ENCODE measurements around the gene SDR42E2.
"Not testable (repeated sequence)": the region's sequence is repeated elsewhere in the genome, so short reads cannot be mapped to it uniquely, and the experiment has no call there.

Gene SDR42E2

DNA sequence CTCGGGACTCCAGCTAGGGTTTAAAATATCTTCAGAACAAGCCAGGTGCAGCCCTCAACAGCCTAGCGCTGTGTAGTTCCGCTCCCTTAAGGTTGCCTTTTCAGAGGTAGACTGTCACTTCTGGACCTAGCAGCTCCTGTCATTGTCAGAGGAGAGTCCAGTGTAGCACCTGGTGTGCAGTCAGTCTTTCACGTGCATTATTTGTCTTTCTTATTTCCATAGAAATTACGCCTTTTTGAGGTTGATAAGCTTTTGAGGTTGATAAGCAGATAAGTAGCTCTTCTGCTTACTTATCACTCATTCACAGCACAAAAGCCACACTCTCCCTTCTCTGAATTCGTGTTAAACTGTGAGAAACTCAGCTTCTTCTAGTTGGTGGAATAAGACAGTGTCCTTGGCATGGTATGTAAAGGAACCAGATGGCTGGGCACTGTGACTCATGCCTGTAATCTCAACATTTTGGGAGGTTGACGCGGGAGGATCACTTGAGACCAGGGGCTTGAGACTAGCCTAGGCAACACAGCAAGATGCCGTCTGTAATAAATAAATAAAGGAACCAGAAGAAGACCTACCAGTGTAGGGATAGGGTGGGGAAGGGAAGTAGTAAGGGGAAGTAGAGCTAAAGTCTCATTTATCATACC, 54.0 kb downstream of the SDR42E2 start:
- DNase-seq, result no peak

DNA sequence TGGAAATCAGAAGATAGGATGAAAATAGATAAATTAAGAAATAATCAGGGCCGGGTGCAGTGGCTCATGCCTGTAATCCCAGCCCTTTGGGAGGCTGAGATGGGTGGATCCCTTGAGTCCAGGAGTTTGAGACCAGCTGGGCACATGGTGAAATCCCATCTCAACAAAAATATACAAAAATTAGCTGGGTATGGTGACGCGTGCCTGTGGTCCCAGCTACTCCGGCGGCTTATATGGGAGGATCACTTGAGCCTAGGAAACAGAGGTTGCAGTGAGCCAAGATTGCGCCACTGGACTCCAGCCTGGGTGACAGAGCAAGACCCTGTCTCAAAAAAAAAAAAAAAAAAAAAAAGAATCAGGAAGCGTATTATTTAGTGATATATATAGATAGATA, 54.5 kb downstream of the SDR42E2 start:
- not testable (repeated sequence) for DNase-seq

DNA sequence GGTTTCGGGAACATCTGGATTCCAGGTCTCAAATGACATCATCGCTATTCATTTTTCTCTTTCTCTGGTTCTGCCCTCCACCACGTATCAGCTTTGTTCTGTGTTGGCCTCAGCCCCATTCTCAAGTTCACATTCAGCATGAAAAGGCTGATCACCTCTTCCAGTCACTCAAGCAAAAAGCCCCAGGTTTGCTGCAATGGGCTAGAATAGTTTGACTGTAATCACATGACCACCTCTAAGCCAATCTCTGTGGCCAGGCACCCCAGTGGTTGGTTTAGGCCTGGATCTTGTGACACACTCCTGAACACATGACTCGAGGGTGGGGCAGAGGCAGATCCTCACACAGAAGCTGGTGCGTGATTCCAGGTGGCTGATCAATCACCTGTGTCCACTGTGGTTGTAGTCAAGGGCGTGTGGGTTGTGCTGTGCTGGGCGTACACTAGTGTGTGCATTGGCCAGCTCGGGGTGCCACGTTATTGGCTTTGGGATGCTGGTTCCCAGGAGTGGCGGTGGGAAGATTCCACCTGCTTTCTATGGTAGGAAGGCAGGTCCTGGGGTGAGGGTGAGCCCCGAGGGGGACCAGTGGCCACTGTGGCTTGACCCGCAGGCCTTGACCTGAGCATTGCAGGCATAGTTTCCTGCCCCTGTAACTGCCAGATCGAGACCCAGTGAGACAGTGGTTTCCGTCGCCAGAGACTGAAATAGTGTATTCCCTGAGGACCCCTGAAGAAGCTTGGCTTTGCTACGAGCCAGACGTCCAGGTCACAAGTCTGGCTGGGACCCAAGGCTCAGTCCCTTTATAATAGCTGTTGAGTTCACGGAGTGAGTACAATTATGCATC, 55.8 kb downstream of the SDR42E2 start:
- no peak for DNase-seq

DNA sequence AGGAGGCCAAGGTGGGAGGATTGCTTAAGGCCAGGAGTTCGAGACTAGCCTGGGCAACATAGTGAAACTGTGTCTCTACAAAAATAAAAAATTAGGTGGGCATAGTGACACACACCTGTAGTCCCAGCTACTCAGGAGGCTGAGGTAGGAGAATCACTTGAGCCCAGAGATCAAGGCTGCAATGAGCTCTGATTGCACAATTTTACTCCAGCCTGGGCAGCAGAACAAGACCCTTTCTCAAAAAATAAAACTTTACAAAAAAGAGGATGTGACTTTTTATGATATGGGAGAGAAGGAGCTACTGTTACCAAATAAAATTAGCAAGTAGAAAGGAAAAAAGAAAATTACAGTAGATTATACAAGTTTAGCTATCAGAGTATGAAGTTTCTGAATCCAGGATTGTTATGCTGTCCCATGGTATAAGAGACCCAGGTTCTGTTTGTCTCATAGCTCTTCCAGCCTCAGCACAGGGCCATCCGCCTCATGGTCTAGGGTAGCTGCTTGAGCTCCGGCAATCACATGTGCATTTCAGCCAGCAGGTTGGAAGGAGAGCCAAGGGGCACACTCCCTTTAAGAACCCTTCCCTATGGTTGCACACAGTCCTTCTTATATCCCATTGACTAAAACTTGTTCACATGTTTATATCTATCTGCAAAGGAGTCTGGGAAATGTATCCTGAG, 57.2 kb downstream of the SDR42E2 start:
- no peak for DNase-seq

- DNase-seq, result no peak
Measured at GRCh38 chr16:22220069-22220440, 57.7 kb downstream of the SDR42E2 start.

DNA sequence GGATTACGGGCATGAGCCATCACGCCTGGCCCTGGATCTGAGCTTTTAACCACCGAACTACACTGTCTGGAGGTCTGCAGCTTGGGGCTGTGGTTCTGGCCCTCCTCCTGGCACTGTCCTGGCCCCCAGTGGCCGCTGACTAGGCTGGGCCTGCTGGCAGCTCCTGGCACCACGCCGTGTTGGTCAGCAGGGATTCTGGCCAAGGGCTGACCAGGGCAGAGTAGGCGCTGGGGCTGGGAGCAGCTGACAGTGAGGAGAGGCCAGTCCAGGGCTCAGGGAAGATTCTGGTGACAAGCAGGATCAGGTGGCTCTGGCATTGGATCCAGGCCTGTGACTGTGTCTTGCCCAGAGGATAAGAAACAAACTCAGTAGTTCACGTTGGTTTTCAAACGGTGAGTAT, 58.4 kb downstream of the SDR42E2 start:
- no peak for DNase-seq

- no peak for DNase-seq
Measured at GRCh38 chr16:22222006-22222405, 59.7 kb downstream of the SDR42E2 start.

DNA sequence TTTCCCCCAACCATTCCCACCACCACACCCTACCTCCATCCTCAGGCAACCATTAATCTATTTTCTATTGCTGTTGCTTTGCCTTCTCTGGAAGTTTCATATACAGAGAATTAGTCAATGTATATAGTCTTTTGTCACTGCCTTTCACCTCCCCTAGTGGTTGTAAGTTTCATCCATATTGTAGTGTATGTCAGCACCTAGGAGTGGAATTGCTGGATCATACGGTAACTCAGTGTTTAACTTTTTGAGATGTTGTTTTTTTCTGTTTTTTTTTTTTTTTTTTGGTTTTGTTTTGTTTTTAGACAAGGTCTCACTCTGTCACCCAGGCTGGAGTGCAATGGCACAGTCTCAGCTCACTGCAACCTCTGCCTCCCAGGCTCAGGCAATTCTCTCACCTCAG, 60.7 kb downstream of the SDR42E2 start:
- no peak for DNase-seq

- DNase-seq, result no peak
Measured at GRCh38 chr16:22225060-22225459, 62.8 kb downstream of the SDR42E2 start.

GRCh38 chr16:22229889-22230288, 67.6 kb downstream of the SDR42E2 start:
- no peak for DNase-seq

DNA sequence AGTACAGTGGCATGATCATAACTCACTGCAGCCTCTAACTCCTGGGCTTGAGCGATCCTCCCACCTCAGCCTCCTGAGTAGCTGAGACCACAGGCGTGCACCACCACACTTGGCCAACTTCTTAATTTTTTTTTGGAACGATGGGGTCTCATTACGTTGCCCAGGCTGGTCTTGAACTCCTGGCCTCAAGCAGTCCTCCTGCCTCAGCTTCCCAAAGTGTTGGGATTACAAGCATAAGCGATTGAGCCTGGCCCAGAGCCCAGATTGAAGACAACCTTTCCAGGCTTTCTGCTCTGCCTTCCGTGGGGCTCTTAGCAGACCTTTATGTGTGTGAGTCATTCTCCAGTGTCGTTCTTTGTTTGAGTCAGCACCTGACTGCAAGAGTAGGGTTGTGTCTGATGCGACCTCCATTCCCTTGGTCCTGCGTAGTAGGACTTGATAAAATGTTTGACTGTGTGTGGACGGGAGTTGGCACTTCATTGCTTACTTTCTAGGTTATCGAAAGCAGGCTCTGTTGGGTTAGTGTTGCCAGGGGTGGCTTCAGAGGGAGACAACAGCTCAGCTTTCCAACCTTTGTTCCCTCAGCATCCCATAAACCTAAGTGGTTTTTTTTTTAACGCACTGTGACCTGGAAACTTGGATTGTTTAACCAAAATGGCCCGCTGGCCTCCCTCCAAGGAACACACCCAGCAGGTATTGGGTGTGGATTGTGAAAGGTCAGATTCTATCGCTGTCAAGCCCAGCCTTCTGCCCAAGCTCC, 70.2 kb downstream of the SDR42E2 start:
- no peak for DNase-seq

DNA sequence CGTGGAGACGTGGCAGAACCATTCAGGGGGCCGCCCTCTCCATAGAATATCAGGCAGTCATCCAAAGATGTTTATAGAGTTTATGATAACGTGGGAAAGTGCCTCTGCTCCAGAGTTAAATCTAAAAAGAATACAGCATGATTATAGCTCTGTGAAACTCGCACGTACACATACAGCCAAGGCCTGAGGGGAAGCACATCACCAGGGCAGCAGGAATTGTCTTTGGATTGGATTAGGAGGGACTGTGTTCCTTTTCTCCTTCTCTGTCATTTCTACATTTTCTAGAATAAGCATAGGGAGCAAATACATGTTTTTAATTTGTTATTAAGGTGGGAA, 70.7 kb downstream of the SDR42E2 start:
- no peak for DNase-seq

DNA sequence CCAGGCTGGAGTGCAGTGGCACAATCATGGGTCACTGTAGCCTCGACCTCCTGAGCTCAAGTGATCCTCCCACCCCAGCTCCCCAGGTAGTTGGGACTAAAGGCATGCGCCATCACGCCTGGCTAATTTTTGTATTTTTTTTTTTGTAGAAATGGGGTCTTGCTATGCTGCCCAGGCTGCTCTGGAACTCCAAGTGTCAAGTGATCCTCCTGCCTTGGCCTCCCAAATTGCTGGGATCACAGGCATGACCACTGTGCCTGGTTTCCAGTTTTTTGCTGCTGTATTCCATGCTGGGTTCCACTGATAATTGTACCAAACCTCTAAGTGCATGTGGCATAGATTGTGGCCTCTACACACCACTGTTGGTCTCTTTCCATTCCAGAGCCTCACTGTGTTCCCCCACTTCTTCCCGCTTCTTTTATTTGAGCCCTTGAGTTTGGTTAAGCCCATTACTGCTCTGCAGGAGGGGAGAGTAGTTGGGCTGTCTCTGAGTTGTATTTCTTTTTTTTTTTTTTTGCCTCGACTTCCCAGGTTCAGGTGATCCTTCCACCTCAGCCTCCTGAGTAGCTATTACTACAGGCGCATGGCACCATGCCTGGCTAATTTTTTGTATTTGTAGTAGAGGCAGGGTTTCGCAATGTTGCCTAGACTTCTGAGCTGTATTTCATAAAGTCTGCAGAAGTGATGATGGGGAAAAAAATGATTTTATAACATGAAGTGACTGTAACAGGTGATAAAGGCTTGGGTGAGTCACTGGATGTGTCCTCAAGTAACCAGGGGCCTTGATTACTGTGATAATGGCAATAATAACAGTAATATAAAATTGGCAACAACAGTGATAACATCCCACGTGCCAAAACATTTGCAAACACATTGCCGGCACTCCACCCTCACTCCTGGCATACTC, 73.8 kb downstream of the SDR42E2 start:
- no peak for DNase-seq

GRCh38 chr16:22239131-22239805, 77.0 kb downstream of the SDR42E2 start:
- DNase-seq, result no peak

GRCh38 chr16:22240023-22240710, 77.9 kb downstream of the SDR42E2 start:
- no peak for DNase-seq
